GM12878 (cell line): ENCODE measurements around the gene SMIM14. TPM values are rescaled to one million over a fixed set of nuclear protein-coding genes. Genes with fewer than 3 reads are reported as not detected.

Source experiments
- ATAC-seq: fragments of 200-7000 bp; cut with Tn5 transposase; 3 replicates; pipeline ENCODE4 v1.9.1; 2020; ENCODE audit warnings: mild to moderate bottlenecking, moderate library complexity
- BruUV-seq: library from RNA; stranded (reverse); fragments of 400-500 nt; replicated peaks from 2 replicates; lab custom pipeline; 2021; lab: Mats Ljungman, UMichigan
- CTCF ChIA-PET: fragments of 300-600 bp; sonication (Branson Sonifier 250); formaldehyde crosslinking; extraction: SDS; loops from one replicate; lab custom pipeline; 2021; ENCODE audit warnings: inconsistent platforms; lab: Yijun Ruan, JAX
- POLR2A ChIA-PET: fragments of 350-600 bp; formaldehyde crosslinking; extraction: SDS; loops from one replicate; lab custom pipeline; 2021; ENCODE audit warnings: inconsistent platforms; lab: Charles Lee
- RAD21 ChIA-PET: fragments of 300-600 bp; sonication (Branson Sonifier 250); formaldehyde crosslinking; loops from one replicate; lab custom pipeline; 2023; ENCODE audit warnings: antibody characterized with exemption; ENCODE audit not compliant: unreplicated experiment; lab: Charles Lee
- SMC1A ChIA-PET: fragments of 300-600 bp; sonication (Branson Sonifier 250); formaldehyde crosslinking; loops from one replicate; lab custom pipeline; 2023; ENCODE audit not compliant: unreplicated experiment, uncharacterized antibody; lab: Charles Lee
- DNase-seq: peaks from one replicate; pipeline ENCODE4 v3.0.0-alpha.2; 2011; ENCODE audit warnings: low read depth, low spot score
- FAIRE-seq: peaks from 3 replicates; lab custom pipeline; 2011; peaks lifted over from hg19 to GRCh38; lab: Jason Lieb, UNC
- H2AFZ ChIP-seq: 2 replicates; pipeline ENCODE4 v1.6.0; 2011; ENCODE audit warnings: low read depth, low read length, control low read depth; ENCODE audit not compliant: control insufficient read depth
- H3K27ac ChIP-seq: 2 replicates; pipeline ENCODE4 v1.5.1; 2011; ENCODE audit warnings: control low read depth; ENCODE audit not compliant: control insufficient read depth, insufficient read depth
- H3K27me3 ChIP-seq, 2 experiments: replicated peaks in 1 of 2; 2 replicates each; pipeline versions ENCODE4 v1.6.0 to v1.6.1; 2011; ENCODE audit warnings: low read length in 1 of 2; ENCODE audit not compliant: control insufficient read depth in 2 of 2, insufficient read depth in 2 of 2
- H3K36me3 ChIP-seq, 2 experiments: 2 replicates each; pipeline ENCODE4 v1.5.1; 2011; ENCODE audit warnings: low read length in 1 of 2; ENCODE audit not compliant: control insufficient read depth in 2 of 2, insufficient read depth in 2 of 2
- H3K4me1 ChIP-seq: 2 replicates; pipeline ENCODE4 v1.6.1; 2011; ENCODE audit warnings: mild to moderate bottlenecking, low read length, moderate library complexity, mixed read lengths; ENCODE audit not compliant: control insufficient read depth, insufficient read depth
- H3K4me2 ChIP-seq: 2 replicates; pipeline ENCODE4 v1.6.0; 2011; ENCODE audit warnings: control low read depth; ENCODE audit not compliant: control insufficient read depth, insufficient read depth
- H3K4me3 ChIP-seq: fragments of 200-600 bp; sonication (generic); 2 replicates; pipeline ENCODE4 v1.5.1; 2016
- H3K79me2 ChIP-seq: 2 replicates; pipeline ENCODE4 v1.6.0; 2011; ENCODE audit warnings: low read length; ENCODE audit not compliant: control insufficient read depth, insufficient read depth
- H3K9ac ChIP-seq: 2 replicates; pipeline ENCODE4 v1.8.0; 2011; ENCODE audit warnings: low read length, control low read depth, mixed read lengths; ENCODE audit not compliant: control insufficient read depth, insufficient read depth
- H3K9me3 ChIP-seq: replicated peaks from 3 replicates; pipeline ENCODE4 v1.5.1; 2011; ENCODE audit warnings: mild to moderate bottlenecking, low read length; ENCODE audit not compliant: control insufficient read depth, insufficient read depth
- H4K20me1 ChIP-seq: 2 replicates; pipeline ENCODE4 v1.6.0; 2011; ENCODE audit not compliant: control insufficient read depth, insufficient read depth
- ASH2L ChIP-seq: fragments of 300-600, 200-600 bp; sonication (generic); IDR thresholded peaks from 2 replicates; pipeline ENCODE4 v1.6.1; 2017; ENCODE audit warnings: low read depth, mild to moderate bottlenecking, borderline replicate concordance
- ATF3 ChIP-seq: IDR thresholded peaks from 2 replicates; pipeline ENCODE4 v1.6.1; 2011; ENCODE audit warnings: low read depth, mild to moderate bottlenecking, low read length, moderate library complexity, borderline replicate concordance; ENCODE audit errors: extremely low read depth
- CBFB ChIP-seq: IDR thresholded peaks from 2 replicates; pipeline ENCODE4 v1.6.1; 2016; ENCODE audit warnings: antibody characterized with exemption, low read depth
- CBX5 ChIP-seq: sonication (generic); IDR thresholded peaks from 2 replicates; pipeline ENCODE4 v1.6.1; 2016; ENCODE audit warnings: low read depth, moderate library complexity, mild to moderate bottlenecking, inconsistent platforms
- CEBPB ChIP-seq, 2 experiments: fragments of 150-350 bp in 1 of 2; IDR thresholded peaks; 2 replicates each; pipeline ENCODE4 v1.6.1; 2012 to 2014; ENCODE audit warnings: low read depth in 2 of 2, low read length in 2 of 2, borderline replicate concordance in 1 of 2, inconsistent platforms in 1 of 2
- CHD2 ChIP-seq: IDR thresholded peaks from 2 replicates; pipeline ENCODE4 v1.6.1; 2011; ENCODE audit warnings: low read depth, low read length, improper control_type of control experiment, borderline replicate concordance
- CHD4 ChIP-seq: fragments of 200-600 bp; sonication (generic); IDR thresholded peaks from 2 replicates; pipeline ENCODE4 v1.6.1; 2016; ENCODE audit warnings: mild to moderate bottlenecking
- HCFC1 ChIP-seq: fragments of 150-350 bp; IDR thresholded peaks from 2 replicates; pipeline ENCODE4 v1.6.1; 2014; ENCODE audit warnings: low read length
- MXI1 ChIP-seq: fragments of 150-350 bp; IDR thresholded peaks from 2 replicates; pipeline ENCODE4 v1.6.1; 2011; ENCODE audit warnings: low read depth, mild to moderate bottlenecking, inconsistent platforms, low read length, improper control_type of control experiment
- MYB ChIP-seq: fragments of 150-350 bp; IDR thresholded peaks from 2 replicates; pipeline ENCODE4 v1.6.1; 2014; ENCODE audit warnings: mild to moderate bottlenecking, low read depth, low read length, borderline replicate concordance
- NFYA ChIP-seq: IDR thresholded peaks from 2 replicates; pipeline ENCODE4 v1.6.1; 2011; ENCODE audit warnings: low read depth, mild to moderate bottlenecking, low read length, improper control_type of control experiment, borderline replicate concordance
- PML ChIP-seq: IDR thresholded peaks from 2 replicates; pipeline ENCODE4 v1.6.1; 2012; ENCODE audit warnings: low read length, inconsistent platforms
- POLR2AphosphoS5 ChIP-seq: IDR thresholded peaks from 2 replicates; pipeline ENCODE4 v1.6.1; 2011; ENCODE audit warnings: mild to moderate bottlenecking, low read length, inconsistent platforms
- SMAD5 ChIP-seq: IDR thresholded peaks from 2 replicates; pipeline ENCODE4 v1.6.1; 2016; ENCODE audit warnings: antibody characterized with exemption, low read depth
- YBX1 ChIP-seq: fragments of 450-650 bp; IDR thresholded peaks from 2 replicates; pipeline ENCODE4 v1.6.1; 2016; ENCODE audit warnings: antibody characterized with exemption
- ZNF622 ChIP-seq: fragments of 450-650 bp; IDR thresholded peaks from 2 replicates; pipeline ENCODE4 v1.6.1; 2017; ENCODE audit warnings: mild to moderate bottlenecking, inconsistent platforms
- WGBS: methylation state at CpG from one replicate; pipeline ENCODE4 v1.1.6; 2016; ENCODE audit warnings: low lambda C conversion rate; ENCODE audit not compliant: insufficient replicate concordance, insufficient coverage; ENCODE audit errors: missing lambda C conversion rate; 5-methylcytosine and 5-hydroxymethylcytosine counted together
- in situ Hi-C: fragments of 300-500 bp; cut with MboI; formaldehyde crosslinking; loops from 9 replicates; pipeline ENCODE4 v1.14.3; 2018; ENCODE audit warnings: mixed read lengths
- intact Hi-C: fragments of 100-400 bp; cut with micrococcal nuclease; formaldehyde crosslinking; loops from one replicate; pipeline ENCODE4 v1.14.2; 2022; ENCODE audit not compliant: unreplicated experiment
- polyA plus RNA-seq, 11 experiments: library from polyadenylated mRNA; depleted of rRNA in 4 of 11; unstranded in 6 of 11; stranded (reverse) in 5 of 11; fragments of >200 nt; fragmentation: Nextera tagmentation in 4 of 11; fragmentation: Illumina TruSeq in 1 of 11; extraction: Ambion mirVana in 4 of 11; extraction: Trizol in 1 of 11; gene quantifications; 1 replicate in 1 of 11; 2 replicates in 10 of 11; pipeline versions ENCODE4 v1.2.1 to v1.2.3, GENCODE V29; 2011 to 2016; ENCODE audit warnings: inconsistent platforms in 2 of 11, missing spikeins in 2 of 11, low read depth in 1 of 11
- total RNA-seq, 4 experiments: library from RNA; depleted of rRNA in 3 of 4; stranded (reverse); fragments of >200 nt in 3 of 4; fragmentation: Illumina TruSeq in 1 of 4; extraction: Trizol in 1 of 4; gene quantifications; 2 replicates each; pipeline versions ENCODE4 v1.2.1 to v1.2.3, GENCODE V29; 2013 to 2021

SMIM14 gene
- total and polyA plus RNA-seq, 10 of the 15 experiments (the other 5 are each of a cell fraction or from before 2014, with no cell fraction given), result 125 to 671 (median 188) TPM

GRCh38 chr4:39543034-39543433 is 95.6 kb downstream of the SMIM14 start:
- ChIA-PET CTCF (interaction anchor here (0.6 to 1.7 kb wide), 3 partner anchors 8 to 320 kb away, joined by 3 to 5 read pairs (median 3); partner anchors contain the start of gene UGDH), POLR2A (interaction anchor here (1.2 to 1.5 kb wide), 2 partner anchors 9 to 16 kb away, joined by 3 to 5 read pairs; partner anchors contain the start of gene UGDH), SMC1A (interaction anchor here (1.6 to 2.2 kb wide), 3 partner anchors 9 to 17 kb away, joined by 4 to 7 read pairs (median 4); no protein-coding TSS in a partner anchor), RAD21 (interaction anchor here (1.0 kb wide), 1 partner anchor 16 kb away, joined by 3 read pairs; the partner anchor contains the start of gene UGDH)
- Histone ChIP-seq H2AFZ (no peak overlapping the region), H3K27me3 (no peaks in the 10 kb centered on the region), H3K9ac (no peak overlapping the region), H4K20me1 (no peaks in the 10 kb centered on the region), H3K4me2 (no peak overlapping the region), H3K36me3 (peaks cover 0 to 3% of the 10 kb centered on the region in 2 experiments; a peak in 1 of 4 replicates), H3K4me3 (no peak overlapping the region), H3K27ac (no peak overlapping the region), H3K9me3 (no peaks in the 10 kb centered on the region), H3K4me1 (no peaks in the 10 kb centered on the region), H3K79me2 (no peaks in the 10 kb centered on the region)
- TF ChIP-seq PML (no peak), MYB (no peak), MXI1 (no peak), POLR2AphosphoS5 (no peak), CHD2 (no peak), CHD4 (no peak), HCFC1 (no peak), ATF3 (no peak), SMAD5 (no peak), YBX1 (no peak), CBX5 (no peak), ZNF622 (no peak), CEBPB (IDR thresholded peaks at IDR 0.05; ENCODE audit: borderline replicate concordance in 1 of 2, low read depth in 2 of 2, low read length in 2 of 2) (no peak), CBFB (no peak), NFYA (no peak), ASH2L (no peak)
- BruUV-seq, result no TSS peak
- intact Hi-C loops (no loop called here), in situ Hi-C loops (no loop called here)
- FAIRE-seq (no peak), DNase-seq (no peak), ATAC-seq (no peak)
- 72% methylated on average over 5 of the region's 5 CpGs for WGBS
